Activated naive CD8-positive, alpha-beta T cell (primary cell): ENCODE measurements around the gene KLRD1.
A peak's percentile ranks its signal among the peaks of the same experiment; 100 is the strongest.
"Not testable (repeated sequence)": the region's sequence is repeated elsewhere in the genome, so short reads cannot be mapped to it uniquely, and the experiment has no call there.

ENCODE experiments used
- H3K27ac Mint-ChIP-seq: one replicate; pipeline ENCODE4 v1.8.0; 2021; ENCODE audit warnings: mixed read lengths
- H3K27me3 Mint-ChIP-seq: one replicate; pipeline ENCODE4 v1.8.0; 2021; ENCODE audit warnings: mixed read lengths
- H3K36me3 Mint-ChIP-seq: one replicate; pipeline ENCODE4 v1.8.0; 2021; ENCODE audit warnings: mixed read lengths
- H3K4me1 Mint-ChIP-seq: one replicate; pipeline ENCODE4 v1.8.0; 2021; ENCODE audit warnings: low read depth, mixed read lengths
- H3K4me3 Mint-ChIP-seq: one replicate; pipeline ENCODE4 v1.8.0; 2021; ENCODE audit warnings: mild to moderate bottlenecking, mixed read lengths
- H3K9me3 Mint-ChIP-seq: one replicate; pipeline ENCODE4 v1.8.0; 2021; ENCODE audit warnings: low read depth, mixed read lengths

KLRD1 gene

GRCh38 chr12:10305411-10305810 is 2.3 kb upstream of the KLRD1 start:
- H3K27me3 Mint-ChIP-seq = no peaks in the 10 kb centered on the region
- H3K9me3 Mint-ChIP-seq = no peaks in the 10 kb centered on the region
- no peak overlapping the region for H3K4me3 Mint-ChIP-seq
- peaks cover 48% of the 10 kb centered on the region for H3K4me1 Mint-ChIP-seq
- H3K36me3 Mint-ChIP-seq = peaks cover 2% of the 10 kb centered on the region
- H3K27ac Mint-ChIP-seq = no peak overlapping the region

GRCh38 chr12:10310926-10311720 is 3.5 kb downstream of the KLRD1 start:
- no peaks in the 10 kb centered on the region for H3K9me3 Mint-ChIP-seq
- H3K4me3 Mint-ChIP-seq = no peak overlapping the region
- H3K27ac Mint-ChIP-seq = no peak overlapping the region
- H3K27me3 Mint-ChIP-seq = no peaks in the 10 kb centered on the region
- no peaks in the 10 kb centered on the region for H3K36me3 Mint-ChIP-seq
- H3K4me1 Mint-ChIP-seq = peaks cover 5% of the 10 kb centered on the region

- peaks cover 11% of the 10 kb centered on the region for H3K36me3 Mint-ChIP-seq
- no peaks in the 10 kb centered on the region for H3K9me3 Mint-ChIP-seq
- peak overlapping the region; percentile 38 for H3K4me3 Mint-ChIP-seq
- H3K27me3 Mint-ChIP-seq = no peaks in the 10 kb centered on the region
- peak overlapping the region; percentile 90 for H3K27ac Mint-ChIP-seq
- peaks cover 30% of the 10 kb centered on the region for H3K4me1 Mint-ChIP-seq
Observed at GRCh38 chr12:10319388-10319787, 11.7 kb downstream of the KLRD1 start.

GRCh38 chr12:10320643-10321042 is 13.0 kb downstream of the KLRD1 start:
- Mint-ChIP-seq H3K4me3 (peak overlapping the region; percentile 11), H3K27ac (peak overlapping the region; percentile 90), H3K4me1 (peaks cover 30% of the 10 kb centered on the region), H3K36me3 (peaks cover 11% of the 10 kb centered on the region), H3K9me3 (no peaks in the 10 kb centered on the region), H3K27me3 (no peaks in the 10 kb centered on the region)

GRCh38 chr12:10328691-10329090 is 21.0 kb downstream of the KLRD1 start:
- not testable (repeated sequence) for H3K27me3 Mint-ChIP-seq, H3K4me3 Mint-ChIP-seq, H3K36me3 Mint-ChIP-seq
- peaks cover 11% of the 10 kb centered on the region for H3K9me3 Mint-ChIP-seq
- H3K27ac Mint-ChIP-seq = peak overlapping the region; percentile 47
- peaks cover 15% of the 10 kb centered on the region for H3K4me1 Mint-ChIP-seq

GRCh38 chr12:10331642-10332239 is 24.1 kb downstream of the KLRD1 start:
- Mint-ChIP-seq H3K4me3 (no peak overlapping the region), H3K4me1 (peaks cover 14% of the 10 kb centered on the region), H3K9me3 (peaks cover 11% of the 10 kb centered on the region), H3K36me3 (peaks cover 9% of the 10 kb centered on the region), H3K27ac (peak overlapping the region; percentile 2), H3K27me3 (no peaks in the 10 kb centered on the region)

- not testable (repeated sequence) for H3K36me3 Mint-ChIP-seq, H3K4me3 Mint-ChIP-seq, H3K9me3 Mint-ChIP-seq, H3K4me1 Mint-ChIP-seq, H3K27ac Mint-ChIP-seq, H3K27me3 Mint-ChIP-seq
Observed at GRCh38 chr12:10336196-10336595, 28.5 kb downstream of the KLRD1 start.

GRCh38 chr12:10338470-10338869 is 30.8 kb downstream of the KLRD1 start:
- not testable (repeated sequence) for H3K4me1 Mint-ChIP-seq, H3K27ac Mint-ChIP-seq, H3K27me3 Mint-ChIP-seq, H3K4me3 Mint-ChIP-seq, H3K36me3 Mint-ChIP-seq, H3K9me3 Mint-ChIP-seq

- Mint-ChIP-seq H3K4me1 (peaks cover 7% of the 10 kb centered on the region), H3K27me3 (no peaks in the 10 kb centered on the region), H3K4me3 (no peak overlapping the region), H3K27ac (no peak overlapping the region), H3K9me3 (peaks cover 6% of the 10 kb centered on the region), H3K36me3 (peaks cover 9% of the 10 kb centered on the region)
Observed at GRCh38 chr12:10339053-10339840, 31.6 kb downstream of the KLRD1 start.

- not testable (repeated sequence) for H3K4me1 Mint-ChIP-seq, H3K9me3 Mint-ChIP-seq
Observed at GRCh38 chr12:10340946-10341345, 33.3 kb downstream of the KLRD1 start.

GRCh38 chr12:10341892-10342509 is 34.3 kb downstream of the KLRD1 start:
- Mint-ChIP-seq H3K4me1 (peaks cover 7% of the 10 kb centered on the region), H3K9me3 (peaks cover 6% of the 10 kb centered on the region), H3K36me3 (peaks cover 9% of the 10 kb centered on the region), H3K27me3 (no peaks in the 10 kb centered on the region), H3K4me3 (no peak overlapping the region), H3K27ac (no peak overlapping the region)

More at GRCh38 chr12:10340946-10341345, 33.3 kb downstream of the KLRD1 start:
- H3K36me3 Mint-ChIP-seq, H3K27me3 Mint-ChIP-seq, H3K27ac Mint-ChIP-seq, H3K4me3 Mint-ChIP-seq: not testable (repeated sequence)

- not testable (repeated sequence) for H3K27me3 Mint-ChIP-seq, H3K4me1 Mint-ChIP-seq, H3K27ac Mint-ChIP-seq, H3K4me3 Mint-ChIP-seq
- H3K9me3 Mint-ChIP-seq = peaks cover 12% of the 10 kb centered on the region
- peaks cover 11% of the 10 kb centered on the region for H3K36me3 Mint-ChIP-seq
Observed at GRCh38 chr12:10351457-10351856, 43.8 kb downstream of the KLRD1 start.

GRCh38 chr12:10354071-10354470 is 46.4 kb downstream of the KLRD1 start:
- Mint-ChIP-seq H3K27me3 (no peaks in the 10 kb centered on the region), H3K27ac (no peak overlapping the region), H3K9me3 (peaks cover 7% of the 10 kb centered on the region), H3K4me3 (no peak overlapping the region), H3K36me3 (peaks cover 14% of the 10 kb centered on the region), H3K4me1 (peaks cover 6% of the 10 kb centered on the region)

- peaks cover 17% of the 10 kb centered on the region for H3K36me3 Mint-ChIP-seq
- no peaks in the 10 kb centered on the region for H3K27me3 Mint-ChIP-seq
- H3K4me3 Mint-ChIP-seq = no peak overlapping the region
- H3K4me1 Mint-ChIP-seq = peaks cover 10% of the 10 kb centered on the region
- H3K9me3 Mint-ChIP-seq = peaks cover 7% of the 10 kb centered on the region
- no peak overlapping the region for H3K27ac Mint-ChIP-seq
Observed at GRCh38 chr12:10354502-10354901, 46.8 kb downstream of the KLRD1 start.

GRCh38 chr12:10358131-10358530 is 50.5 kb downstream of the KLRD1 start:
- Mint-ChIP-seq H3K36me3 (peaks cover 19% of the 10 kb centered on the region), H3K9me3 (peaks cover 4% of the 10 kb centered on the region), H3K4me3 (no peak overlapping the region), H3K4me1 (peaks cover 11% of the 10 kb centered on the region), H3K27ac (no peak overlapping the region), H3K27me3 (no peaks in the 10 kb centered on the region)
